DMS53 treated with DMSO at 0.1 percent for 48 hours (cell line): ENCODE results near the gene CDH22.

Experiments used
- DNase-seq: peaks from one replicate; lab custom pipeline; 2025; ENCODE audit not compliant: unreplicated experiment; lab: John Stamatoyannopoulos, UW

CDH22 gene

GRCh38 chr20:46324960-46325703 is 16.8 kb upstream of the CDH22 start:
- DNase-seq = peak; percentile 49

- DNase-seq = no peak
Measured at GRCh38 chr20:46324379-46324778, 16.1 kb upstream of the CDH22 start.

GRCh38 chr20:46323557-46323956 is 15.3 kb upstream of the CDH22 start:
- DNase-seq = no peak

- no peak for DNase-seq
Measured at GRCh38 chr20:46322641-46323040, 14.3 kb upstream of the CDH22 start.

GRCh38 chr20:46317685-46318177 is 9.4 kb upstream of the CDH22 start:
- no peak for DNase-seq

- DNase-seq = no peak
Measured at GRCh38 chr20:46316984-46317684, 8.8 kb upstream of the CDH22 start.

GRCh38 chr20:46315311-46315710 is 7.0 kb upstream of the CDH22 start:
- DNase-seq = no peak

GRCh38 chr20:46312945-46313861 is 4.9 kb upstream of the CDH22 start:
- DNase-seq = no peak

GRCh38 chr20:46312075-46312944 is 4.0 kb upstream of the CDH22 start:
- no peak for DNase-seq

- DNase-seq = no peak
Measured at GRCh38 chr20:46311719-46312074, 3.4 kb upstream of the CDH22 start.

- no peak for DNase-seq
Measured at GRCh38 chr20:46311039-46311650, 2.8 kb upstream of the CDH22 start.

GRCh38 chr20:46309945-46310344 is 1.6 kb upstream of the CDH22 start:
- DNase-seq = no peak

GRCh38 chr20:46307999-46308257 is 370 bp downstream of the CDH22 start:
- no peak for DNase-seq

- DNase-seq = peak; percentile 29
Measured at GRCh38 chr20:46307139-46307998, 929 bp downstream of the CDH22 start.

GRCh38 chr20:46306743-46307138 is 1.6 kb downstream of the CDH22 start:
- DNase-seq = no peak

GRCh38 chr20:46305973-46306360 is 2.3 kb downstream of the CDH22 start:
- no peak for DNase-seq

GRCh38 chr20:46305331-46305972 is 2.8 kb downstream of the CDH22 start:
- DNase-seq = no peak

GRCh38 chr20:46304852-46305251 is 3.4 kb downstream of the CDH22 start:
- DNase-seq = no peak

- no peak for DNase-seq
Measured at GRCh38 chr20:46304361-46304760, 3.9 kb downstream of the CDH22 start.
